Measurements from ENCODE around the gene REEP2.

DNA sequence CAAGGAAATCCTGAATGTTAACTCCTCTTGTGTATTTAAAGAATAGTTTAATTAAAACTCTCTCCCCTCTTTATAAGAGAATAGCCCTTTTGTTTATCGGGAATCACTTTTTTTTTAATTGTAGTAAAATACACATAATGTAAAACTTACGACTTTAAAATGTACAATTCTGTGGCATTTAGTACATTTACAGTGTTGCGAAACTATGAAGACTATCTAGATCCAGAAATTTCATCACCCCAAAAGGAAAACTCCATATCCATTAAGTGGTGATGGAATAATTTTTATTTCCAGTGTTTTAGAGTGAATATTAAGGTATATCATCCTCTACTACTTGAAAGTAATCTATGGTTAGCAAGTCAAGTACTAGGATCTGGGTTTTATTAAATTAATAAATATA lies 49.5 kb upstream of the REEP2 start:
- no peak for TF ChIP-seq SUZ12 (IDR thresholded peaks at IDR 0.05; ENCODE audit: extremely low read depth, insufficient read depth, insufficient read length)
- TF ChIP-seq YY1 (IDR thresholded peaks at IDR 0.05; ENCODE audit: insufficient read depth, insufficient read length), result no peak
- no peak for TF ChIP-seq ZNF274 (IDR thresholded peaks at IDR 0.05; ENCODE audit: low read depth, low read length)

Data from NT2/D1 (cell line).